H1 (cell line): ENCODE measurements around the gene PYGB. TPM values are rescaled to one million over a fixed set of nuclear protein-coding genes. Genes with fewer than 3 reads are reported as not detected.

Experiments used
- BCL11A ChIP-seq, 2 experiments: IDR thresholded peaks; one replicate each; pipeline ENCODE4 v1.6.1; 2011; ENCODE audit warnings: low read depth in 2 of 2, low read length in 2 of 2, mild to moderate bottlenecking in 2 of 2
- CTBP2 ChIP-seq: IDR thresholded peaks from 2 replicates; pipeline ENCODE4 v1.7.0; 2011; ENCODE audit warnings: borderline replicate concordance, mild to moderate bottlenecking, moderate library complexity, mixed read lengths, low read length; ENCODE audit not compliant: insufficient read depth, insufficient read length
- SRF ChIP-seq: IDR thresholded peaks from 2 replicates; pipeline ENCODE4 v1.6.1; 2011; ENCODE audit warnings: mild to moderate bottlenecking, low read depth, low read length, moderate library complexity
- TAF1 ChIP-seq: IDR thresholded peaks from 2 replicates; pipeline ENCODE4 v1.6.1; 2011; ENCODE audit warnings: mild to moderate bottlenecking, low read depth, low read length
- YY1 ChIP-seq: IDR thresholded peaks from 2 replicates; pipeline ENCODE4 v1.6.1; 2011; ENCODE audit warnings: low read depth, mild to moderate bottlenecking, low read length
- polyA plus RNA-seq, 7 experiments: library from polyadenylated mRNA; depleted of rRNA in 3 of 7; stranded (reverse) in 5 of 7; unstranded in 2 of 7; fragments of >200 nt in 5 of 7; fragments of 200-250 nt in 2 of 7; gene quantifications; 1 replicate in 5 of 7; 2 replicates in 1 of 7; 4 replicates in 1 of 7; pipeline versions ENCODE4 v1.2.1 to v1.2.3, GENCODE V29; 2011 to 2013; ENCODE audit warnings: missing spikeins in 2 of 7, mixed read lengths in 2 of 7
- total RNA-seq: library from RNA; stranded (reverse); fragmentation: NEBNext Ultra II Directional; extraction: Animal tissue kit (Norgen Biotek cat#: 25700); gene quantifications from 2 replicates; pipeline ENCODE4 v1.2.1, GENCODE V29; 2021

PYGB gene
- total and polyA plus RNA-seq, 2 of the 8 experiments (the other 6 are each of a cell fraction or from before 2014, with no cell fraction given), result 26.6 to 56.0 TPM

DNA sequence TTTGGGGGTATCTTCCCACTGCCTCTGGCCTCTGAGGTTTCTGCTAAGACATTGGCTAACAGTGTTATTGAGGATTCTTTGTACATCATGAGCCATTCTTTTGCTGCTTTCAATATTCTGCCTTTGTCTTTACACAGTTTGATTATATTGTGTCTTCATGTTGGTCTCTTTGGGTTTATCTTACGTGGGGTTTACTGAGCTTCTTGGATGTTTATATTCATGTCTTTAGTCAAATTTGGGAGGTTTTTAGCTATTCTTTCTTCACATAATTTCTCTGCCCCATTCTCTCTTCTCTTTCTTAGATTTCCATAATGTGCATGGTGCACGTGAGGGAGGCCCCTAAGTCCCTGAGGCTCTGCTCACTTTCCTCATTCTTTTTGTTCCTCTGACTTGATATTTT is 44.8 kb upstream of the PYGB start (continued):
- TF ChIP-seq BCL11A (IDR thresholded peaks at IDR 0.05; ENCODE audit: low read depth in 2 of 2, low read length in 2 of 2) (no peak), CTBP2 (no peak), YY1 (no peak), SRF (no peak), TAF1 (no peak)
- TF ChIP-seq, all 59 proteins: peak for 0
